Left ventricle myocardium inferior (tissue), 1 donor: ENCODE results near the gene FOXP4. TPM values are rescaled to one million over a fixed set of nuclear protein-coding genes. Genes with fewer than 3 reads are reported as not detected.
"Not testable (repeated sequence)": the region's sequence is repeated elsewhere in the genome, so short reads cannot be mapped to it uniquely, and the experiment has no call there.

Experiments
- DNase-seq: peaks from one replicate; pipeline ENCODE4 v3.0.0-alpha.2; 2020
- H3K27ac ChIP-seq: fragments of 200-600 bp; replicated peaks from 2 replicates; pipeline ENCODE4 v1.8.0; 2021
- H3K27me3 ChIP-seq: fragments of 200-600 bp; 2 replicates; pipeline ENCODE4 v1.8.0; 2021; ENCODE audit warnings: low read depth
- H3K36me3 ChIP-seq: fragments of 200-600 bp; 2 replicates; pipeline ENCODE4 v1.8.0; 2021
- H3K4me1 ChIP-seq: fragments of 200-600 bp; 2 replicates; pipeline ENCODE4 v1.8.0; 2021
- H3K4me3 ChIP-seq: fragments of 200-600 bp; 2 replicates; pipeline ENCODE4 v1.8.0; 2021; ENCODE audit warnings: mild to moderate bottlenecking, moderate library complexity
- H3K9me3 ChIP-seq: fragments of 200-600 bp; replicated peaks from 2 replicates; pipeline ENCODE4 v1.8.0; 2021
- intact Hi-C: fragments of 100-400 bp; cut with micrococcal nuclease; formaldehyde crosslinking; loops from one replicate; pipeline ENCODE4 v1.11.0; 2022
- total RNA-seq: library from RNA; stranded (reverse); fragmentation: NEBNext Ultra II Directional; extraction: Animal tissue kit (Norgen Biotek cat#: 25700); gene quantifications from one replicate; pipeline ENCODE4 v1.2.1, GENCODE V29; 2021
- TF ChIP-seq, protein P1 (sequence below): fragments of 200-600 bp; IDR thresholded peaks from 2 replicates; pipeline ENCODE4 v1.8.0; 2021; ENCODE audit warnings: antibody characterized with exemption, mild to moderate bottlenecking, borderline replicate concordance
- donor health status: DM: no; HTN: yes; CAD: no; lungs with severe emphysema.

Gene FOXP4
- total RNA-seq, 1 donor from 2014 or later = 15.0 TPM

DNA sequence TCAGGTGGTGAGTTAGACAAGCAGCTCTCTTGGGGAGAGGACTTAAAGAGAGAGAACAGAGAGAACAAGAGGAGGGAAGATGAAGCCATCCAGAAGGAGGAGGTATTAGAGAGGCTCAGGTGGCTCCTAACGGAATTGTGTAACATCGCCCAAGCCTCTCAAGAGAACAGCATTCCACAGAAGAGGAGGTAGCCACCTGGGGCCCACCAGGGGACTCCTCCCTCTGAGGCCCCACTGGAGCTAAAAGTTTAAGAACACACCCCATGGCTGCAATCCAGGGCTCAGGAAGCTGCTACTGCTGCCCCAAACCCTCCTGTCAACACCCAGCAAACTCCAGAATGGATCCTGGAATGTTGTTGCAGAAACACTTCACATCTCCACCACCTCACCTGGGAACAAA lies 68.5 kb downstream of the FOXP4 start:
- peaks cover 8% of the 10 kb centered on the region for H3K9me3 ChIP-seq
- no peak overlapping the region for H3K4me3 ChIP-seq
- no peaks in the 10 kb centered on the region for H3K27me3 ChIP-seq
- H3K36me3 ChIP-seq = no peaks in the 10 kb centered on the region
- TF ChIP-seq, protein P1, sequence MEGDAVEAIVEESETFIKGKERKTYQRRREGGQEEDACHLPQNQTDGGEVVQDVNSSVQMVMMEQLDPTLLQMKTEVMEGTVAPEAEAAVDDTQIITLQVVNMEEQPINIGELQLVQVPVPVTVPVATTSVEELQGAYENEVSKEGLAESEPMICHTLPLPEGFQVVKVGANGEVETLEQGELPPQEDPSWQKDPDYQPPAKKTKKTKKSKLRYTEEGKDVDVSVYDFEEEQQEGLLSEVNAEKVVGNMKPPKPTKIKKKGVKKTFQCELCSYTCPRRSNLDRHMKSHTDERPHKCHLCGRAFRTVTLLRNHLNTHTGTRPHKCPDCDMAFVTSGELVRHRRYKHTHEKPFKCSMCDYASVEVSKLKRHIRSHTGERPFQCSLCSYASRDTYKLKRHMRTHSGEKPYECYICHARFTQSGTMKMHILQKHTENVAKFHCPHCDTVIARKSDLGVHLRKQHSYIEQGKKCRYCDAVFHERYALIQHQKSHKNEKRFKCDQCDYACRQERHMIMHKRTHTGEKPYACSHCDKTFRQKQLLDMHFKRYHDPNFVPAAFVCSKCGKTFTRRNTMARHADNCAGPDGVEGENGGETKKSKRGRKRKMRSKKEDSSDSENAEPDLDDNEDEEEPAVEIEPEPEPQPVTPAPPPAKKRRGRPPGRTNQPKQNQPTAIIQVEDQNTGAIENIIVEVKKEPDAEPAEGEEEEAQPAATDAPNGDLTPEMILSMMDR = no peak
- intact Hi-C loops = no loop called here
- no peak for DNase-seq
- no peak overlapping the region for H3K27ac ChIP-seq
- peaks cover 8% of the 10 kb centered on the region for H3K4me1 ChIP-seq

DNA sequence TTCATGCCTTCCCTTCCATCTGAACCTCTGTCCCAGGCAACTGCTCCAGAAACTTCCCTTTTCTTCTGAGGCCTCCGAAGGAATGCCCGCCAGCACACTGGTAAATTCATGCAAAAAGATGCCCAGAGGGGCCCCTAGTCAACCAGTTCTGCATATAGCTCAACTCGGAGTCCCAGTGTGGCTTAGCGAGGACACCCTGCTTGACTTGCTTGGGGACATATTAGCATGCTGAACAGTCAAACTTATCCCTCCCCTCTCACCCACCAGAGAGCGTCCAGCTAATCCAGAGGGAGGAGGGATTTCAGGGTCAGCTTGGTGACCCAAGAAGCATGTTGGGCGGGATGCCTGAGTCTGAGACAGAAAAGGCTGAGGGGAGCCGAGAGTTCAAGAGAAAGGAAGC lies 69.1 kb downstream of the FOXP4 start:
- no peaks in the 10 kb centered on the region for H3K36me3 ChIP-seq
- H3K4me3 ChIP-seq = no peak overlapping the region
- TF ChIP-seq, protein P1 = no peak
- peaks cover 8% of the 10 kb centered on the region for H3K4me1 ChIP-seq
- peaks cover 8% of the 10 kb centered on the region for H3K9me3 ChIP-seq
- intact Hi-C loops = no loop called here
- no peak for DNase-seq
- no peaks in the 10 kb centered on the region for H3K27me3 ChIP-seq
- H3K27ac ChIP-seq = no peak overlapping the region

DNA sequence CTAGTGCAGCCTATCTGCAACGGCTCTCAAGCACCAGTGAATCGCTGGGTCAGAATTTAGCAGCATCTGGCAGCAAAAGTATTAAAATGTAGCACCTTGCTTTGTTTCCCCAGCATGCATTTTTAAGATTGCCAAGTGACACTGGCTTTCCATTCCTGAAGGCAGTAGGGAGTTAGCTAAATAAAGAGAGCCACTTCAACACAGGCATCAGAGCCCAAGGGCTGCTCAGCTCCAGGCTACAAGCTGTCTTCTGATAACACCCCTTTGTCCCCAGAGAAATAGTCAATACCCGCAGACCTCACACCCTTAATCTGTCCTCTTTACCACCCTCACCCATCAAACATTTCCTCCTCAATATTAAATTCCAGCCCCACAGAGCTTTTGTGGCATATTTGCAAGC lies 72.4 kb downstream of the FOXP4 start:
- no peaks in the 10 kb centered on the region for H3K36me3 ChIP-seq
- intact Hi-C loops = no loop called here
- no peak overlapping the region for H3K4me3 ChIP-seq
- H3K27me3 ChIP-seq = no peaks in the 10 kb centered on the region
- no peak overlapping the region for H3K27ac ChIP-seq
- TF ChIP-seq, protein P1 = no peak
- peaks cover 18% of the 10 kb centered on the region for H3K9me3 ChIP-seq
- DNase-seq = no peak
- H3K4me1 ChIP-seq = peaks cover 17% of the 10 kb centered on the region

DNA sequence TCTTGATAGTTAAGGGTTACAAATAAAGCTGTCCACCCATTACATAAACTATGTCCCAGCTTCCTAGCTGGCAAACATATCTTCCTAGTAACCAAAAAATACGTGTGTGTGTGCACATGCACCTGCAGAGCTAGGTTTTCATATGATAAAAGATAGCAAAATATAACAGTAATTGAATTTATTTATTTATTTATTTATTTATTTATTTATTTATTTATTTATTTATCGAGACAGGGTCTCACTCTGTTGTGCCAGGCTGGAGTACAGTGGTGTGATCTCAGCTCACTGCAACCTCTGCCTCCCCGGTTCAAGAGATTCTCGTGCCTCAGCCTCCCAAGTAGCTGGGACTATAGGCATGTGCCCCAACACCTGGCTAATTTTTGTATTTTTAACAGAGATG lies 73.0 kb downstream of the FOXP4 start:
- H3K27ac ChIP-seq, intact Hi-C loops, DNase-seq, H3K4me3 ChIP-seq, H3K27me3 ChIP-seq, H3K36me3 ChIP-seq: not testable (repeated sequence)
- Histone ChIP-seq H3K4me1 (peaks cover 17% of the 10 kb centered on the region), H3K9me3 (peaks cover 16% of the 10 kb centered on the region)

DNA sequence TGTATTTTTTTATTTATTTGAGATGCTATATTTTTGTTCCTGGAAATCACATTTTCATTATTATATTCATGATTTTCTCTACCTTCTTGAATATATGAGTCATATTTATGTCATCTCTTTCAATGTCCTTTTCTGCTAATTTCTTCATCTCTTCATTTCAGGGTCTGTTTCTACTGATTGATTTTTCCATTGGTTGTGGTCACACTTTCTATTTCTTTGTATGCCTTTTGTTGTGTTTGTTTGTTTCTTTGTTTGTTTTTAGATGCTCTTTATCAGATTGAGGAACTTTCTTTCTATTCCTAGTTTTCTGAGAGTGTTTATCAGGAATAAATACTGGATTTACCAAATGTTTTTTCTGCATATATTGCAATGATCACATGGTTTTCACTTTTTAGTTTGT lies 75.2 kb downstream of the FOXP4 start:
- intact Hi-C loops = no loop called here
- H3K27ac ChIP-seq = no peak overlapping the region
- TF ChIP-seq, protein P1 = no peak
- H3K4me1 ChIP-seq = peaks cover 31% of the 10 kb centered on the region
- no peak overlapping the region for H3K4me3 ChIP-seq
- no peaks in the 10 kb centered on the region for H3K27me3 ChIP-seq
- H3K36me3 ChIP-seq = no peaks in the 10 kb centered on the region
- DNase-seq = no peak
- H3K9me3 ChIP-seq = peaks cover 16% of the 10 kb centered on the region

DNA sequence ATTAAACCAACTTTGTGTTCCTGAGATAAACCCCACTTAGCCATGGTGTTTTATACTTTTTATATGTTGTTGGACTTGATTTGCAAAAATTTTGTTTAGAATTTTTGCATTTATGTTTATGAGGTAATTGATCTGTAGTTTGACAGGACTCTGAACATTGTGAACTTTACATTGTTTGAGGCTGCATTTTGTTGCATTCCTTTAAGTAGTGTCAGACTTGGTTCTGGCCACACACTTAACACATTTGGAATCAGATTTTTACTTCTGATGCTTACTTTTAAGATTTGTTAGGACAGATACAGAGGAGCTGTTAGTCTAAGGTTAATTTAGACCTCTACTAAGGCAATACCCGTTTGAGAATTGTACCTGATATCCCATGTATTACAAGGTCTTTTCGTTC lies 75.6 kb downstream of the FOXP4 start:
- peaks cover 16% of the 10 kb centered on the region for H3K9me3 ChIP-seq
- intact Hi-C loops = no loop called here
- H3K4me1 ChIP-seq = peaks cover 31% of the 10 kb centered on the region
- no peak overlapping the region for H3K27ac ChIP-seq
- TF ChIP-seq, protein P1 = no peak
- H3K36me3 ChIP-seq = no peaks in the 10 kb centered on the region
- H3K27me3 ChIP-seq = no peaks in the 10 kb centered on the region
- DNase-seq = no peak
- no peak overlapping the region for H3K4me3 ChIP-seq
